ENCODE results near the gene DUSP14.

DNA sequence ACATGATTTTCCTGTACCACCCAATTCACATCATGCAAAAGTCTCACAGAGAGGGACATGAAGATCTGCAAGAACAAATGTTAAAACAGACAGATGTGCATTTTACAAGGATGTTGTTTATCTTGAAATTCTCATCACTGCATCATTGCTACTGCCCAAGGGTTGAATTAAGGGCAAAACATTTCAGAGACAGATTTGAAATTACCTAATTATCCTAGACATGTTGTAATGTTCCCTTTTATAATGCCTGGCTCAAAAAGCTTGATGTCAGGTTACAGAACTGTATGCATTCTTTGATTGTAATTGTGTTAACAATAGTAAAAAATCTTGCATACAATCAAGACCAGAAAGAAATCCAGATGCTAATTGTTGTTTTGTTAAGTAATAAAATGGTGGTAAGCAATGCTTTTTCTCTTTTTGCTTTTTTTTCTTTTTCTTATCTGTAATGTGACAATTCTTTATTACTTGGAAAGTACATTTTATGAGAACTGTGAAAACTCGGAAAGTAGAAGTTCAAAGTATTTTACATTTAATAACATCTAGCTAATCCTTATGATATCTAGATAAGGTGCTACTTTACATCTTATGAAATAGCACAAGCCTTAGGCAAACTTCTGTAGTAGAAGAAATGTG, 3.6 kb upstream of the DUSP14 start:
- TF ChIP-seq POLR2AphosphoS5 (IDR thresholded peaks at IDR 0.05; ENCODE audit: low read depth, low read length) (no peak), TAF1 (IDR thresholded peaks at IDR 0.05; ENCODE audit: low read depth, low read length) (no peak), POLR2A (IDR thresholded peaks at IDR 0.05; ENCODE audit: low read depth, low read length) (no peak), SPI1 (IDR thresholded peaks at IDR 0.05; ENCODE audit: low read depth, low read length) (no peak), POU2F2 (IDR thresholded peaks at IDR 0.05; ENCODE audit: low read depth, low read length) (no peak), PAX5 (IDR thresholded peaks at IDR 0.05; ENCODE audit: insufficient read depth, low read length, severe bottlenecking) (no peak)
